ENCODE measurements around the gene GFER.
"Not testable (repeated sequence)": the region's sequence is repeated elsewhere in the genome, so short reads cannot be mapped to it uniquely, and the experiment has no call there.

The GFER gene

DNA sequence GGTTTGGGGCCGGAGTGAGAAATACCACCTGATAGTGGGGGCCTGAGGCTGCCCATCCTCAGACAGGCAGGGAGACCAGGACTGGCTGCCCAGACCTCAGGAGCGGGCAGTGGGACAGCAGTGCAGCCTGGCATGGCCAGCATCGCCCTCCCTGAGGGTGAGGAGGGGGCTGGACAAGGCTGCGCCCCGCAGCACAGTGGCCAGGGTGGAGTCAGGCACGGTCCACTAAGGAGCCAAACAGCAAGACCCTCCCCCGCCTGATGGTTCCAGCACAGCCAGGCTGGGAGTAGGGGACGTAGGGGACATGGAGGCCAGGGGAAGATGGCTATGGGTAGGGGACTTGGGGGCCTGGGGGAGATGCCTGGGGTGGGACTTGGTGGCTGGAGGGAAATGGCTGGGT is 22.3 kb downstream of the GFER start:
- DNase-seq (ENCODE audit: low read depth), result no peak

DNA sequence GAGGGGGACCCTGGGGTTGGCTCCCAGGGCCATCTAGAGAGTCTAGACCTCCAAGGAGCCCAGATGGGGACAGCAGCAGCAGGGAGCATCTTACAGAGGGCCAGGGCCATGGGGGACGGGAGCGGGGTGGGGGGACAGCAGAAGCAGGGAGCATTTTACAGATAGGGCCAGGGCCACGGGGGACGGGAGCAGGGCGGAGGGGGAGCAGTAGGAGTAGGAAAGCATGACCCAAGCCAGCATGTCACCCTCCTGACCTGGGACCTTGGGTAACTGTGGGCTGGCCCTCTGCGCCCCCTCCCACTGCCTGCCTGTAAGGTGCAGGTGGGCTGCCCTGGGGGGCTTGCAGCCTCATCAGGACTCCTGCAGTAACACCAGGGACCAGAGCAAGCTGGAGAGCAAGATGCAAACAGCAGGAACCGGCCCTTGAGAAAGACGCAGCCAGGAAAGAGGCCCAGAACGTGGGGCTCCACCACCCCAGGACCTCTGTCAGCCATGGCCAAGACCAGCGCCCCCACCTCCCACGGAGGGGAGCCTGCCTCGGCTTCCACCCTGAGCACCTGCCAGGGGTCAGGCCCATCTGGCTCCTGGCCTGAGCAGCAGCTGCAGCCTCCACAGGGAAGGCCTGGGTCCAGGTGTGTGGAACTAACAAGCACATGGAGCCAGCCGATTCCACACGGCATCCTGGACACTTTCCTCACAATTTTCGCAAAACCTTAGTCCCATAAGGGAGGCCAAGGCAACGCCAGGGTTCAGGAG is 23.3 kb downstream of the GFER start:
- DNase-seq (ENCODE audit: low read depth), result no peak

GRCh38 chr16:2008009-2008526 is 24.1 kb downstream of the GFER start:
- no peak for DNase-seq (ENCODE audit: low read depth)

GRCh38 chr16:2008631-2009163 is 24.7 kb downstream of the GFER start:
- DNase-seq (ENCODE audit: low read depth), result no peak

DNA sequence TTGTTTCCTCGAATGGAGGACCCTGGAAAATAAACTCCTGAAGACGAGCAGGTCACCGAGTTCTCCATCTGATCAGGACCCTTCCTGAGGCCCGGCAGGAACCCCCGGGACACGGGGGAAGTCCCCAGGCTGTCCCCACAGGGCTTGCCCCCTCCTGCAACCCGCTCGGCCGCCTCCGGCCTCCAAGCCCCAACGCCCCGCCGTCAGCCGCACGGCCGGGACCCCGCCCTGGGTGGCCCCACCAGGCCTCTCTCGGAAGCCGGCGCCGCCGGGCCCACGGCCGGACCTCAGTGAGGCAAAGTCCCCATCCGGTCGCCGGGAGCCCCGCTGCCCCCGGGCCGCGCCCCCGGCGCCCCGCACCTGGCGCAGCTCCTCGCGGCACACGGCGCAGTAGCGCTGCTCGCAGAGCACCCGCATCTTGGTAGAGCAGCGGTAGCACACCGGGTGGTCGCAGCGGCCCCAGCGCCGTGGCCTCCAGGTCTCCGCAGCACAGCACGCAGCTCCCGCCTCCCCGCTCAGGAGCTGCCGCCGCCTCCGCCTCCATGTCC is 25.2 kb downstream of the GFER start:
- DNase-seq (ENCODE audit: low read depth), result no peak

DNA sequence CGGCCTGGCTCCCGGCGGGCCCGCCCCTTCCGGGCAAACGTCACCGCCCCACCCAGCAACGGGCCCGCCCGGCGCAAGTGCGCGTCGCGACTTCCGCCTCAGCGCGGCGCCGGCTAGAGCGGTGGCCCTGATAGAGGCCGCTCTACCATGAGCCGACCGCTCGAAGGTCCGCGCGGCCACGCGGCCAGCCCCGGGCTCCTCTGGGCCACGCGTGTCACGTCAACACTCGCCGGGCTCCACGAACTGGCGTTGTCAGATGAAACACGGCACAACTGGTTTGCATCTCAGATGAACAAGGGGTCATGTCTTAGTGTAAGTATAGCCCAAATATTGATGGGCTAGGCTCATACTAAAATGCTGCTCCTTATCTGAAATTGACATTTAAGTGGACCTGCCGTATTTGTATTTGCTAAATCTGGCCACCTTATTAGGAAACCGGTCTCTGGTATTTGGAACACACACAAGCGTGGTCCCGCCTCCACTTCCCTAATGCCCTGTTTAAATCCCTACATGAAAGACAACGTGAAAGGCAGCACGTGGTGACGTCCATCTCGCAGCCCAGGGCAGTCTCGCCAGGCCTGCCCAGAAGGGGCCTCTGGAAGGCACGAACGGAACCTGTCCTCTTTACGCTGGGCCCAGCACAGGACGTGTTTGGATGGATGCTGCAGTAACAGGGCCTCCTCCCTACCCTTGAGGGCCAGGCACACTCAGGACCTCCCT is 26.0 kb downstream of the GFER start, which contains the start of gene ZNF598:
TSS of gene ZNF598 (minus strand) at position 31 of the 720 bp plus-strand sequence.
- peak; percentile 70 for DNase-seq (ENCODE audit: low read depth)

DNA sequence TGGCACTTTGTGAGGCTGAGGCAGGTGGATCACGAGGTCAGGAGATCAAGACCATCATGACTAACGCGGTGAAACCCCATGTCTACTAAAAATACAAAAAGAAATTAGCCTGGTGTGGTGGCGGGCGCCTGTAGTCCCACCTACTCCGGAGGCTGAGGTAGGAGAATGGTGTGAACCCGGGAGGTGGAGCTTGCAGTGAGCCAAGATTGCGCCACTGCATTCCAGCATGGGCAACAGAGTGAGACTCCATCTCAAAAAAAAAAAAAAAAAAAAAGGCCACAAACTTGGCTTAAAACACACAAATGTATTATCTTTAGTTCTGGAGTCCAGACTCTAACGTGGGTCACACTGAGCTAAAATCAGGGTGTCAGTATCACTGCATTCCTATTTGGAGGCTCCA is 27.7 kb downstream of the GFER start:
- DNase-seq (ENCODE audit: low read depth), result not testable (repeated sequence)

DNA sequence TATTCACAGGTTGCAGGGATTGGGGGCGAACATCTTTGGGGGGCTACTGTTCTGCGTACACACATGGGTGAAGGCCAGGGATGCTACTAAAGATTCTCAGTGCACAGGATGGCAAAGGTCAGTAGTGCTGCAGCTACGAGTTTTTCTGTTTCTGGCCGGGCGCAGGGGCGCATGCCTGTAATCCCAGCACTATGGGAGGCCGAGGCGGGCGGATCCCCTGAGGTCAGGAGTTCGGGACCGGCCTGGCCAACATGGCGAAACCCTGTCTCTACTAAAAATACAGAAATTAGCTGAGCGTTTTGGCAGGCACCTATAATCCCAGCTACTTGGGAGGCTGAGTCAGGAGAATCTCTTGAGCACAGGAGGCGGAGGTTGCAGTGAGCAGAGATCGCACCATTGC is 29.5 kb downstream of the GFER start:
- DNase-seq (ENCODE audit: low read depth), result no peak

GRCh38 chr16:2015117-2015946 is 31.3 kb downstream of the GFER start:
- no peak for DNase-seq (ENCODE audit: low read depth)

GRCh38 chr16:2015947-2016208 is 31.9 kb downstream of the GFER start:
- no peak for DNase-seq (ENCODE audit: low read depth)

GRCh38 chr16:2016407-2016922 is 32.5 kb downstream of the GFER start:
- no peak for DNase-seq (ENCODE audit: low read depth)

DNA sequence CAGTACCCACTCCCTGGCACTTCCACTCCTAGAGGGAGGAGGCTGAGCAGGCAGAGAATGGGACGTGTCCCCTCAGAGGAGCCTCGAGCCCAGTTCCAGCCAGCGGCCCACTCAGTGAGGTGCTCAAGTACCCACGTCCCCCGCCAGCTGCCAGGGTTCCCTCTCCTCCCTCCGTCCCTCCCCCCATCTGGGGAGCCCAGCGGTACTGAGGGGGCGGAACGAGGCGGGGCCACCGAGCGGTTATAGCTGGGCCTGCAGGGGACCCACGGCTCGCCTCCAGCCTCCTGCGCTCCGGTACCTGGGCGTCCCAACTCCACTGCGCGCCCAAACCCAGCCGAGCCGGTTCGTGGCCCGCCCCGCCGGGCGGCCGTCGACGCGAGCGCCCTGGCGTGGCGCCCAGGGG is 35.5 kb downstream of the GFER start, which contains the start of gene NPW:
TSS of gene NPW (plus strand) at position 268 of the 403 bp plus-strand sequence.
- DNase-seq (ENCODE audit: low read depth), result no peak

GRCh38 chr16:2019921-2020831 is 36.2 kb downstream of the GFER start:
- no peak for DNase-seq (ENCODE audit: low read depth)

DNA sequence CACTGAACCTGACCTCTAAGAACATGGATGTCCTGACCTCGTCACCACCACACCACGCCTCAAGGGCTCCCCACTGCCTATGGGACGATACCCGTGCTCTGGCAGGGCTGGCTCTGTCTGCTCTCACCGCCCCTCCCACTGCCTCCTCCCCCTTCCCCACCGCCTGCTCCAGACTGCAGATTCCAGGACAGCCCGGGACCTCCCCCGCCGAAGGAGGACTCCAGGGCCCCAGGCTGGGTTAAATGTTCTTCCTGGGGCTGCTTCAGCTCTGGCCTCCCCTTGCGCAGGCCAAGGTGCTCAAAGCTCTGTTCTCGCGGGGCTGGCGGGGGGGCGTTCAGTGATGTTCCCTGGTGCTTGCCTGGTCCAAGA is 38.7 kb downstream of the GFER start:
- no peak for DNase-seq (ENCODE audit: low read depth)

GRCh38 chr16:2023092-2024031 is 39.4 kb downstream of the GFER start:
- DNase-seq (ENCODE audit: low read depth), result peak; percentile 92

DNA sequence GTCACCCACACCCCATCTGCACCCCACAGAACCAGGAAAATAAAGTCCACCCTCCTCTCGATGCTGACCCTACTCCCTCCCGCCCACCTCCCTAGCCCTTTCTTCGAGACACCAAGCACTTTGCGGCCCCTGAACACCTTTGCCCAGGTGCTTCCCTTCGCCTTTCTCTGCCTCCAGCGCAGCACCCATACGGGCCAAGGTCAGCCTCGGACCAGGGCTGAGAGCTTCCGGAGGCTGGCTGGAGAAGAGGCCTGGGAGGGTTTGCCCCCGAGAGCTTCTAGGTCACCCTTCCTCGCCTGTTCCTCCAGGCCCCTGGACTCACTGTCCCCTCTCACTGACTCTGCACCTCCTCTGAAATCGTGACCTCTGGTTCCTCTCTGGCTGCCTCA is 40.0 kb downstream of the GFER start:
- DNase-seq (ENCODE audit: low read depth), result no peak

DNA sequence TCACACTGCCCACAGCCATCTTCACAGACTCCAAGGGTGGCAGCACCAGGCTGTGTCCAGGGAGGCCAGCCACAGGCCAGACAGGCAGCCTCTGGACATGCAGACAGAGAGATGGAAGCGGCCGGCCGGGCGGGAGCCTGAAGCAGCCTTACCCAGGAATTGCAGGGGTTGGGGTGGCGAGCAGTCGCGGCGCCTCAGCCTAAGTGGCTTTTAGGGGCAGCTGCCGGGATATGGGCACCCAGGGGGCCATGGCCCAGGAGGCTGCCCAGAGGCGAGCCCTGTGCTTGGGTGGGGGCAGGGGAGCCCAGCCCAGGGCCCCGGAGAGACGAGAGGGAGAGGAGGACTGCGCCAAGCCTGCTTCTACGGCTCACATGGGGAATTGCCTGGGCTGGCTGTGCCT is 41.3 kb downstream of the GFER start:
- no peak for DNase-seq (ENCODE audit: low read depth)

- no peak for DNase-seq (ENCODE audit: low read depth)
Observed at GRCh38 chr16:2025878-2026460, 42.0 kb downstream of the GFER start.

GRCh38 chr16:2026461-2027023 is 42.5 kb downstream of the GFER start, which contains the start of gene NHERF2:
Gene NHERF2, plus strand, starts transcription at chr16:2026902. Its CDS starts 104 bp downstream, at chr16:2027006.
- DNase-seq (ENCODE audit: low read depth), result no peak
